Frontal cortex (tissue), 4 donors: ENCODE results near the gene MANBA. TPM values are rescaled to one million over a fixed set of nuclear protein-coding genes. Genes with fewer than 3 reads are reported as not detected.

Experiments used
- DNase-seq, 2 donors: peaks; one replicate each; pipeline ENCODE4 v3.0.0; 2012; ENCODE audit warnings: low spot score in 2 of 2
- FAIRE-seq: peaks from 2 replicates; lab custom pipeline; 2012; peaks lifted over from hg19 to GRCh38; lab: Jason Lieb, UNC
- total RNA-seq: library from RNA; depleted of rRNA; stranded (reverse); fragments of >200 nt; gene quantifications from one replicate; pipeline ENCODE4 v1.2.3, GENCODE V29; 2014
- donor health status: control.
- donor health status: control.
- donor health status: control.

The MANBA gene
- total RNA-seq, 1 donor from 2014 or later, result 35.5 TPM

DNA sequence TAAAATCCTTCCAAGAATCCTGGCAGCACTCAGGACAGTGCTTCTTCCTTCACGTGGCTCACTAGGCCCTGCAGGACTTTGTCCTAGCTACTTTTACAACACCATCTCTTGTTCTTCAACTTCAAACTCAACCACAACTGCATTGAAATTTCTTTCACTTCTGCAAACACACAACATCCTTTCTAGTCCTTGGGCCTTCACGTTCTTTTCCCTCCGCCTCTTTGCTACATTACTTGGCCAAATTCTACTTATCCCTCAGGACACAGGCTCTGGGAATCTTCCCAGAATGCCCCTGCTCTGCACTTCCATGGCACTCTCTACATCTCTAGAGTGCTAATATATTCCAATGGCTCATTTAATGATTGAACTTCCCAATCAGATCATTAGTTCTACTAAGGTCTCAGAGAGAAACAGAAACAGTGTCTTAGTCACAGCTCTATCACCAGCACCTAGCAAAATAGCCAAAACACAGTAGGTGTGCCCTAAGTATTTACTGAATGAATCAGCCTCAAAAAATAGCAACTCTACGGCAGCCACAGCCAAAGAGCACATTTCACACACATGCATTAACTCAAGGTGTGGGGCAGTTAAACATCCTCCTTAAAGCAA is 73.3 kb downstream of the MANBA start:
- FAIRE-seq (no peak), DNase-seq (no peak)

- DNase-seq (no peak), FAIRE-seq (no peak)
These were observed 75.0 kb downstream of the MANBA start for GRCh38 chr4:102685768-102686167.

- DNase-seq, result no peak
- no peak for FAIRE-seq
These were observed 76.1 kb downstream of the MANBA start for GRCh38 chr4:102684610-102685052.

- DNase-seq (no peak), FAIRE-seq (no peak)
These were observed 76.7 kb downstream of the MANBA start for GRCh38 chr4:102683881-102684609.

DNA sequence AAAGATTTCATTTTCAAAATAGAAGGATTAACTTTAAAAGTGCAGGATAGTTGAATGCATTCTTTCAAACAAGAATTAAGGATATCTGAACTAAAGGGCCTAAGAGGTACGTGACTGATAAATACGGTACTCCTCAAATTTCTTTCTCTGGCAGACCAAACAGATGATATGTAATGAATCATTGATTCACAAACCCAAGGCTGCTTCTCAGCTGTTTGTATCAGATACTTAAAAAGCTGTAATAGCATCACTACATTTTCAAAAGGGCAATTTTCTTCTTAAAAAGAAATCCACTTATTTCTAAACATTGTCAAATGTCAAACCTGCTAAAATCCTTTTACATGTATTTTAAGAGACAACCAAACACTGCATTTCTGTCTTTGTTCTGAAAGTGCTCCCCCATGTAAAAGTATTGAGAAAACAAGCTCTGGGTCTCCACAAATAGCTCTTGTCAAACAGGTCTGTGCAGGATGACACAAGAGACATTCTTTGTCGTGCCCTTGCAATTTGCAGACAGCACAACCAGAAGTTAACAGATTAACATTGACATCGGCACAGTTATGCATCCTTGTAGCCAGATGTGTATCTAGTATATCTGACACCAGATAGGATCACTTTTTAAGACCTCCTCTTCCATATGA is 82.0 kb downstream of the MANBA start:
- FAIRE-seq (no peak), DNase-seq (no peak)

GRCh38 chr4:102678107-102678506 is 82.7 kb downstream of the MANBA start:
- no peak for FAIRE-seq
- no peak for DNase-seq

- DNase-seq (no peak), FAIRE-seq (no peak)
These were observed 85.6 kb downstream of the MANBA start for GRCh38 chr4:102675141-102675540.

- FAIRE-seq (no peak), DNase-seq (no peak)
These were observed 93.8 kb downstream of the MANBA start for GRCh38 chr4:102667001-102667400.

DNA sequence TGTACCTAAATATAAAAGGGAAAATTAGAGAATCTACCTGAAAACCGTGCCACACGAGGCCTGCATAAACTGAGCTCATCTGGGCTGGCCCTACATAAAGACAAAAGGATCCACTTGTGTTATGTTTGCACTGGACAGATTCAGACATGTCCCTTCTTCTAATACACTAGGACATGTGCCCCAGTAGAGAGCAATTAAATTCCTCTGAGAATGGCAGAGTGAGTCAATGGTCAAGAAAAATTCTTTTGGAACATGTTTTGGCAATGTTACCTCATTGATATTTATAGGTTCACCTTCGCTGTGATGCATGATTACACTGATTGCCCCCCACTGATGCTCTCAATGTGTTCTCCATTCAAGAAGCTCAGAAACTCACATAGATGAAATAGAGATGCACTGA is 95.2 kb downstream of the MANBA start:
- DNase-seq (no peak), FAIRE-seq (no peak)

GRCh38 chr4:102663073-102663472 is 97.7 kb downstream of the MANBA start:
- no peak for DNase-seq
- FAIRE-seq, result no peak

GRCh38 chr4:102657206-102657605 is 103.6 kb downstream of the MANBA start:
- FAIRE-seq (no peak), DNase-seq (no peak)

GRCh38 chr4:102647117-102647516 is 113.7 kb downstream of the MANBA start:
- FAIRE-seq (no peak), DNase-seq (no peak)

DNA sequence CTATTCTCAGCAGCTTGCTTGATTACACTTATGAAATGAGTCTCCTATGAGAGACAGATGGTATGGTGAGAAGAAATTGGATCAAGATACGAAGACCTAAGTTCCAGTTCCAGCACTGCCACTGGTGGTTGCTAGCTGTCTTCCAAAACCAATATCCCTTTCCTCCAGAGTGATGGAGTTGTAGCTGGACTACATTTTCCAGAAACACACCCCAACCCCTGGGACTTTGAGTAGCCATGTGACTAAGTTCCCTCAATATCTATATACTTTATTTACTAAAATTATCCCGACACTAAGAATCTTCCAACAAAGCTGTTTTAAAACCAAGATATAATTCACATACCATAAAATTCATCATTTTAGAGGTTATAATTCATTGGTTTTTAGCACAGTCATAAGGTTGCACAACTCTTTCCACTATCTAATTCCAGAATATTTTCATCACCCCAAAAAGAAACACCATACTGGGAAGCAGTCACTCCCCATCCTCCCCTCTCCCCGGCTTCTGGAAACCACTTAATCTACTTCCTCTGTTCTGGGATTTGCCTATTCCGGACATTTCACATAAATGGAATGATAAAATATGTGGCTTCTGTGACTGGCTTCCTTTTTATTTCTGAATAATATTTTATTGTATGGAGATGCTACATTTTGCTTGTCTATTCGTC is 118.0 kb downstream of the MANBA start:
- FAIRE-seq (no peak), DNase-seq (no peak)

GRCh38 chr4:102641793-102642192 is 119.0 kb downstream of the MANBA start:
- DNase-seq (peak in 1 of 2 donors; percentile 12), FAIRE-seq (peak; percentile 94)

GRCh38 chr4:102640669-102641068 is 120.1 kb downstream of the MANBA start:
- no peak for FAIRE-seq
- DNase-seq, result no peak

GRCh38 chr4:102639598-102639997 is 121.2 kb downstream of the MANBA start:
- FAIRE-seq (no peak), DNase-seq (no peak)

- FAIRE-seq, result no peak
- DNase-seq, result no peak
These were observed 122.1 kb downstream of the MANBA start for GRCh38 chr4:102638621-102639020.

DNA sequence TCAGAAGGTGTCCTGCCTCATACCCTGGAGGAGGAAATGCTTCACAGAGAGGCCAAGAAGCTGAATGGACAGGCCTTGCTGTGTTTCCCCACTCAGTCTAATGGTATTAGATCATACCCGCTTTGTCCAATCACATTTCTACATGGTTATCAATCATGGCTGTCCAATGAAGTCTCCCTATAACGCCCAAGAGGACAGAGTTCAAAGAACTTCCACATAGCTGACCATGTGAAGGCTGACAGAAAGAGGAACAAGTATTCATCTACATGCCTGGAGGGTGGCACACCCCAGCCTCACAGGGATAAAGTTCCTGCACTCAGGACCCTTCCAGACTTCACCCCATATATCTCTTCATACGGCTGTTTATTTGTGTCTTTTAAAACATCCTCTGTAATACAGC is 123.4 kb downstream of the MANBA start:
- FAIRE-seq, result no peak

GRCh38 chr4:102633100-102633499 is 127.7 kb downstream of the MANBA start:
- FAIRE-seq (no peak), DNase-seq (no peak)

More for the DNA sequence above, 123.4 kb downstream of the MANBA start:
- DNase-seq, result no peak

DNA sequence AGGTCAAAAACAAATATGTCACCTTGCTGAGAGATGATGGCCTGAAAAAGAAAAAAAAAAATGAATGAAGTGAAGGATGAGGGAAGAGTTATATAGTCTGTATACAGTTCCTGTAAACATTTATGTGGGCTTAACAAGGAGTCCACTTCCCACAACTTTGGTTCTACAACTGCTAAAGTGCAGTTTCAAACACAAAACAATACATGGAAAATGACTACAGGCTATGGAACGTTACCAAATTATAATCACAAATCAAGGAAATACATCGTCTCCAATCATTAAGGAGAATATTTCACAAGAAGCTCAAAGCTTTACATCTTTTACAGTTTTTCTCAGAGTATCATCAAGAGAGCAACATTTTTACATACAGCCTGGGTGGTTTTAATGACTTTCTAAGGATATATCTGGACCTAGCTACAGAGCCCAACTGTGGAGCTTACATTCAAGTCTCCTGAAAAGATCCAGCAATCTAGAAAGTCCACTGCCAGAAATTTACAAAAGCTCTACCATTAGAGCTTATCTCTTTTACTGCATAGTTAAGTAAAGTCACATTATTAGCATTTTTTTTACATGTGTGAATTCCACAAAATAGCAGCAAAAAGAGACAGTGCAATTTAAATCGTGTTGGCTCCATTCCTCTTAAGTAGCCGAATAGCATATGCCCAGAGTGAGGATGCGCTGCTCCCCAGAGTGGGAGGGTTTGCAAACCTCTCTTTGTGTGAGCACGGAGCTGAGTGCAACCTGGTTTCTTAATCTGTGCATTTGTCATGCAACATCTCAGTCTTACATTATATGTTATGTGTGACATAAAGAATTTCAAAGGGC is 128.3 kb downstream of the MANBA start:
- FAIRE-seq (no peak), DNase-seq (no peak)
